ENCODE results near the gene RPL9. TPM values are rescaled to one million over a fixed set of nuclear protein-coding genes. Genes with fewer than 3 reads are reported as not detected.

Gene RPL9
- total RNA-seq, 2 experiments from 2014 or later: 2,639 to 2,826 TPM

GRCh38 chr4:39410415-39410814, 48.3 kb downstream of the RPL9 start:
- H3K27me3 ChIP-seq (ENCODE audit: control insufficient read depth in 1 of 2, insufficient read depth in 2 of 2, low read length in 2 of 2): no peaks in the 10 kb centered on the region
- TF ChIP-seq CTCF (IDR thresholded peaks at IDR 0.05): peak; percentile 12
- H3K36me3 Mint-ChIP-seq (ENCODE audit: low read depth): no peaks in the 10 kb centered on the region
- H3K9me3 Mint-ChIP-seq: no peaks in the 10 kb centered on the region
- H3K27me3 Mint-ChIP-seq: no peaks in the 10 kb centered on the region
- ChIA-PET CTCF (no interaction called here), POLR2A (no interaction called here)
- no peak overlapping the region for H3K4me3 ChIP-seq (ENCODE audit: low read length)
- H3K36me3 ChIP-seq (ENCODE audit: insufficient read depth, low read length): no peaks in the 10 kb centered on the region
- H3K27ac ChIP-seq (ENCODE audit: low read depth in 1 of 2, low read length in 2 of 2): no peak overlapping the region
- H3K9me3 ChIP-seq (ENCODE audit: control insufficient read depth in 1 of 2, insufficient read depth in 1 of 2, low read length in 2 of 2): no peaks in the 10 kb centered on the region
- H3K4me1 ChIP-seq (ENCODE audit: insufficient read depth, low read length): no peaks in the 10 kb centered on the region
- intact Hi-C loops (cut with DNase I, micrococcal nuclease): loop anchor here in 1 of 2 experiments (5.0 kb wide), 1 partner anchor 508 kb away; no protein-coding TSS in a partner anchor
- DNase-seq (peak in 3 of 14 experiments; percentile 2 to 13 (median 4)), ATAC-seq (ENCODE audit: poor library complexity) (no peak)
- no peak overlapping the region for H3K4me3 Mint-ChIP-seq
- H3K27ac Mint-ChIP-seq: no peak overlapping the region
- no peaks in the 10 kb centered on the region for H3K4me1 Mint-ChIP-seq (ENCODE audit: low read depth)

- Mint-ChIP-seq H3K36me3 (ENCODE audit: low read depth) (no peaks in the 10 kb centered on the region), H3K4me1 (ENCODE audit: low read depth) (no peaks in the 10 kb centered on the region), H3K27me3 (no peaks in the 10 kb centered on the region), H3K9me3 (no peaks in the 10 kb centered on the region), H3K4me3 (no peak overlapping the region), H3K27ac (no peak overlapping the region)
- DNase-seq (no peak), ATAC-seq (ENCODE audit: poor library complexity) (no peak)
- no peaks in the 10 kb centered on the region for H3K36me3 ChIP-seq (ENCODE audit: insufficient read depth, low read length)
- no peak overlapping the region for H3K4me3 ChIP-seq (ENCODE audit: low read length)
- intact Hi-C loops (cut with DNase I, micrococcal nuclease): no loop called here
- H3K4me1 ChIP-seq (ENCODE audit: insufficient read depth, low read length): no peaks in the 10 kb centered on the region
- TF ChIP-seq CTCF (IDR thresholded peaks at IDR 0.05): no peak
- ChIA-PET CTCF (interaction anchor here (2.3 kb wide), 1 partner anchor 10 kb away, joined by 6 read pairs; no protein-coding TSS in a partner anchor), POLR2A (no interaction called here)
- no peaks in the 10 kb centered on the region for H3K9me3 ChIP-seq (ENCODE audit: control insufficient read depth in 1 of 2, insufficient read depth in 1 of 2, low read length in 2 of 2)
- no peak overlapping the region for H3K27ac ChIP-seq (ENCODE audit: low read depth in 1 of 2, low read length in 2 of 2)
- no peaks in the 10 kb centered on the region for H3K27me3 ChIP-seq (ENCODE audit: control insufficient read depth in 1 of 2, insufficient read depth in 2 of 2, low read length in 2 of 2)
Measured at GRCh38 chr4:39407584-39407885, 51.2 kb downstream of the RPL9 start.

- Histone ChIP-seq H3K4me3 (ENCODE audit: low read length) (no peak within 1 kb of the TSS), H3K9me3 (ENCODE audit: control insufficient read depth in 1 of 2, insufficient read depth in 1 of 2, low read length in 2 of 2) (no peaks in the 10 kb centered on the region), H3K27me3 (ENCODE audit: control insufficient read depth in 1 of 2, insufficient read depth in 2 of 2, low read length in 2 of 2) (no peaks in the 10 kb centered on the region), H3K27ac (ENCODE audit: low read depth in 1 of 2, low read length in 2 of 2) (no peak within 1 kb of the TSS), H3K4me1 (ENCODE audit: insufficient read depth, low read length) (no peaks in the 10 kb centered on the region), H3K36me3 (ENCODE audit: insufficient read depth, low read length) (no peaks in the 10 kb centered on the region)
- DNase-seq: no peak
- intact Hi-C loops (cut with DNase I, micrococcal nuclease): no loop called here
- H3K4me1 Mint-ChIP-seq (ENCODE audit: low read depth): no peaks in the 10 kb centered on the region
- H3K9me3 Mint-ChIP-seq: no peaks in the 10 kb centered on the region
- no peaks in the 10 kb centered on the region for H3K27me3 Mint-ChIP-seq
- CTCF ChIA-PET: interaction anchor here (0.8 to 2.3 kb wide), 2 partner anchors 11 to 89 kb away, joined by 4 to 6 read pairs; no protein-coding TSS in a partner anchor
- no peaks in the 10 kb centered on the region for H3K36me3 Mint-ChIP-seq (ENCODE audit: low read depth)
- H3K27ac Mint-ChIP-seq: no peak within 1 kb of the TSS
- no peak within 1 kb of the TSS for H3K4me3 Mint-ChIP-seq
- POLR2A ChIA-PET: no interaction called here
- ATAC-seq (ENCODE audit: poor library complexity): no peak
- TF ChIP-seq CTCF (IDR thresholded peaks at IDR 0.05): no peak
Measured at GRCh38 chr4:39406763-39407583, 51.7 kb downstream of the RPL9 start, which contains the start of gene KLB. KLB (plus strand) TSS chr4:39406930; CDS start chr4:39406950, 20 bp downstream.

Small RNA genes lying within 50 kb of the gene (microRNA-seq; reads per million reads assigned to microRNA genes)
- not detected for gene MIR5591 (ENCODE audit: borderline microRNAs expressed, borderline replicate concordance)

Other genes starting within 250 kb of the RPL9 start
- 100 to 1,000 TPM in 1 of 2 experiments, 10 to 100 TPM in 1; 97.0 to 104 TPM for gene RFC1, start 92.6 kb downstream of the RPL9 start, total RNA-seq
- gene KLB, start 52.0 kb downstream of the RPL9 start, total RNA-seq: not detected
- gene LIAS, start 134 bp upstream of the RPL9 start, total RNA-seq: 10 to 100 TPM; 10.0 to 10.1 TPM
- gene UGDH, start 68.5 kb upstream of the RPL9 start, total RNA-seq: 1 to 10 TPM; 3.5 to 3.7 TPM
- gene SMIM14, start 179.9 kb upstream of the RPL9 start, total RNA-seq: 1 to 10 TPM; 2.0 to 3.1 TPM
- 10 to 100 TPM; 35.9 to 41.3 TPM for gene UBE2K, start 239.2 kb upstream of the RPL9 start, total RNA-seq

Data from CD4-positive, alpha-beta T cell (primary cell).